Stimulated activated CD8-positive, alpha-beta memory T cell treated with anti-CD3 and anti-CD28 coated beads, Interleukin-4, amount 100 ng/mL, for 24 hours (primary cell): ENCODE results near the gene C4orf50.

ENCODE experiments used
- DNase-seq: peaks from one replicate; pipeline ENCODE4 v3.0.0-alpha.2; 2020; ENCODE audit warnings: low read depth

C4orf50 gene

GRCh38 chr4:6018331-6018730, at the start of gene C4orf50:
TSS of gene C4orf50 (minus strand) at chr4:6018431.
- no peak for DNase-seq

GRCh38 chr4:6065934-6066590, 47.8 kb upstream of the C4orf50 start:
- DNase-seq: no peak

GRCh38 chr4:6065166-6065565, 46.9 kb upstream of the C4orf50 start:
- DNase-seq: no peak

GRCh38 chr4:6064383-6064782, 46.2 kb upstream of the C4orf50 start:
- DNase-seq: no peak

- no peak for DNase-seq
Measured at GRCh38 chr4:6063684-6064083, 45.5 kb upstream of the C4orf50 start.

GRCh38 chr4:6062133-6062532, 43.9 kb upstream of the C4orf50 start:
- DNase-seq: no peak

GRCh38 chr4:6059375-6059805, 41.2 kb upstream of the C4orf50 start:
- no peak for DNase-seq

GRCh38 chr4:6058531-6059374, 40.5 kb upstream of the C4orf50 start:
- DNase-seq: no peak

- DNase-seq: no peak
Measured at GRCh38 chr4:6056976-6057766, 38.9 kb upstream of the C4orf50 start.

- no peak for DNase-seq
Measured at GRCh38 chr4:6055436-6055835, 37.2 kb upstream of the C4orf50 start.

- no peak for DNase-seq
Measured at GRCh38 chr4:6055030-6055429, 36.8 kb upstream of the C4orf50 start.

- no peak for DNase-seq
Measured at GRCh38 chr4:6054162-6054922, 36.1 kb upstream of the C4orf50 start.

- no peak for DNase-seq
Measured at GRCh38 chr4:6052679-6053078, 34.4 kb upstream of the C4orf50 start.

GRCh38 chr4:6050551-6050950, 32.3 kb upstream of the C4orf50 start:
- DNase-seq: no peak

- DNase-seq: no peak
Measured at GRCh38 chr4:6049985-6050384, 31.8 kb upstream of the C4orf50 start.

GRCh38 chr4:6049278-6049677, 31.0 kb upstream of the C4orf50 start:
- DNase-seq: no peak

GRCh38 chr4:6048537-6048936, 30.3 kb upstream of the C4orf50 start:
- no peak for DNase-seq

- DNase-seq: no peak
Measured at GRCh38 chr4:6047130-6047673, 29.0 kb upstream of the C4orf50 start.

GRCh38 chr4:6046526-6047129, 28.4 kb upstream of the C4orf50 start:
- no peak for DNase-seq

- DNase-seq: no peak
Measured at GRCh38 chr4:6044805-6045204, 26.6 kb upstream of the C4orf50 start.

GRCh38 chr4:6044276-6044675, 26.0 kb upstream of the C4orf50 start:
- DNase-seq: no peak
